Calu3 (cell line): ENCODE measurements around the gene MRPS23. TPM values are rescaled to one million over a fixed set of nuclear protein-coding genes. Genes with fewer than 3 reads are reported as not detected.

Experiments
- BruUV-seq: library from RNA; stranded (reverse); fragments of 400-500 nt; replicated peaks from 2 replicates; lab custom pipeline; 2021; lab: Mats Ljungman, UMichigan
- CTCF ChIA-PET: fragments of 300-600 bp; sonication (Branson Sonifier 250); formaldehyde crosslinking; loops from one replicate; lab custom pipeline; 2022; ENCODE audit warnings: antibody characterized with exemption; lab: Charles Lee
- DNase-seq: peaks from one replicate; pipeline ENCODE4 v3.0.0; 2022
- H3K27ac Mint-ChIP-seq: one replicate; pipeline ENCODE4 v1.8.0; 2022; ENCODE audit warnings: mixed read lengths; ENCODE audit not compliant: unreplicated experiment
- H3K27me3 Mint-ChIP-seq: one replicate; pipeline ENCODE4 v1.8.0; 2022; ENCODE audit warnings: mixed read lengths; ENCODE audit not compliant: unreplicated experiment
- H3K36me3 Mint-ChIP-seq: one replicate; pipeline ENCODE4 v1.8.0; 2022; ENCODE audit warnings: mild to moderate bottlenecking, moderate library complexity, mixed read lengths; ENCODE audit not compliant: insufficient read depth, unreplicated experiment
- H3K4me1 Mint-ChIP-seq: one replicate; pipeline ENCODE4 v1.8.0; 2022; ENCODE audit warnings: mild to moderate bottlenecking, low read depth, mixed read lengths; ENCODE audit not compliant: unreplicated experiment
- H3K4me3 Mint-ChIP-seq: one replicate; pipeline ENCODE4 v1.8.0; 2022; ENCODE audit warnings: mild to moderate bottlenecking, low read depth, moderate library complexity, mixed read lengths; ENCODE audit not compliant: unreplicated experiment
- H3K9me3 Mint-ChIP-seq: one replicate; pipeline ENCODE4 v1.8.0; 2022; ENCODE audit warnings: low read depth, mixed read lengths; ENCODE audit not compliant: unreplicated experiment
- intact Hi-C: fragments of 100-400 bp; cut with micrococcal nuclease; formaldehyde crosslinking; loops from one replicate; pipeline ENCODE4 v1.10.0; 2022; ENCODE audit not compliant: unreplicated experiment
- total RNA-seq: library from RNA; stranded (reverse); gene quantifications from 2 replicates; pipeline ENCODE4 v1.2.3, GENCODE V29; 2022
- TF ChIP-seq, protein P1 (sequence below): fragments of 200-600 bp; IDR thresholded peaks from one replicate; pipeline ENCODE4 v1.8.0; 2022; ENCODE audit warnings: antibody characterized with exemption; ENCODE audit not compliant: unreplicated experiment

Gene MRPS23
- total RNA-seq, 1 experiment from 2014 or later: 38.1 TPM

DNA sequence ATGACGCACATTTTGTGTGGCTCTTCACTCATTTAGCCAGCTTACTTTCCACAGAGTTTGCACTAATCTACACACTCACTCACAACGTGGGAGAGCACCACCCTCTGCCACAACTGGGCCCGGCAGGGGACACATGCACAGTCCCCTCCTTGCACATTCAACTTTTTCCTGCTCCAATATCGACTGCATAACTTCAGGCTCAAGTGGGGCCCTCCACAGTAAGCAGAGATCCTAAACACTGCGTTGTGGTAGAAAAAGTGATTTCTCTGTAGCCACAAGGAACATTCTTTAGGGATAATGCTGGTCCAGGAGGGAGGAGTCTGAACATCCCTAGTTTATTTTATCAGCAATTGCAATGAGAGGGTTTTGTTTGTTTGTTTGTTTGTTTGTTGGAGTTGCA, 40.0 kb downstream of the MRPS23 start:
- H3K27ac Mint-ChIP-seq: no peak overlapping the region
- H3K27me3 Mint-ChIP-seq: peaks cover 72% of the 10 kb centered on the region
- no TSS peak for BruUV-seq
- no peaks in the 10 kb centered on the region for H3K36me3 Mint-ChIP-seq
- H3K9me3 Mint-ChIP-seq: no peaks in the 10 kb centered on the region
- TF ChIP-seq, protein P1, sequence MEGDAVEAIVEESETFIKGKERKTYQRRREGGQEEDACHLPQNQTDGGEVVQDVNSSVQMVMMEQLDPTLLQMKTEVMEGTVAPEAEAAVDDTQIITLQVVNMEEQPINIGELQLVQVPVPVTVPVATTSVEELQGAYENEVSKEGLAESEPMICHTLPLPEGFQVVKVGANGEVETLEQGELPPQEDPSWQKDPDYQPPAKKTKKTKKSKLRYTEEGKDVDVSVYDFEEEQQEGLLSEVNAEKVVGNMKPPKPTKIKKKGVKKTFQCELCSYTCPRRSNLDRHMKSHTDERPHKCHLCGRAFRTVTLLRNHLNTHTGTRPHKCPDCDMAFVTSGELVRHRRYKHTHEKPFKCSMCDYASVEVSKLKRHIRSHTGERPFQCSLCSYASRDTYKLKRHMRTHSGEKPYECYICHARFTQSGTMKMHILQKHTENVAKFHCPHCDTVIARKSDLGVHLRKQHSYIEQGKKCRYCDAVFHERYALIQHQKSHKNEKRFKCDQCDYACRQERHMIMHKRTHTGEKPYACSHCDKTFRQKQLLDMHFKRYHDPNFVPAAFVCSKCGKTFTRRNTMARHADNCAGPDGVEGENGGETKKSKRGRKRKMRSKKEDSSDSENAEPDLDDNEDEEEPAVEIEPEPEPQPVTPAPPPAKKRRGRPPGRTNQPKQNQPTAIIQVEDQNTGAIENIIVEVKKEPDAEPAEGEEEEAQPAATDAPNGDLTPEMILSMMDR: no peak
- H3K4me1 Mint-ChIP-seq: no peaks in the 10 kb centered on the region
- intact Hi-C loops: no loop called here
- H3K4me3 Mint-ChIP-seq: no peak overlapping the region
- CTCF ChIA-PET: no interaction called here
- no peak for DNase-seq

DNA sequence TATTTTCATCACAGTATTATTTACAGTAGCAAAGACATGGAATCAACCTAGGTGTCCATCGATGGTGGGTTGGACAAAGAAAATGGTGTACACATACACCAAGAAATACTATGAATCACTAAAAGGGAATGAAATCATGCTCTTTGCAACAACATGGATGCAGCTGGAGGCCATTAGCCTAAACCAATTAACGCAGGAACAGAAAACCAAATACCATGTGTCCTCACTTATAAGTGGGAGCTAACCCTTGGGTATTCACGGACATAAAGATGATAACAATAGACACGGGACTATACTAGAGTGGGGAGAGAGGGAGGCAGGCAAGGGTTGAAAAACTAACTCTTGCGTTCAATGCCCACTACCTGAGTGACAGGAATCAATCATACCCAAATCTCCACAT, 41.0 kb downstream of the MRPS23 start:
- TF ChIP-seq, protein P1: no peak
- CTCF ChIA-PET: no interaction called here
- intact Hi-C loops: no loop called here

DNA sequence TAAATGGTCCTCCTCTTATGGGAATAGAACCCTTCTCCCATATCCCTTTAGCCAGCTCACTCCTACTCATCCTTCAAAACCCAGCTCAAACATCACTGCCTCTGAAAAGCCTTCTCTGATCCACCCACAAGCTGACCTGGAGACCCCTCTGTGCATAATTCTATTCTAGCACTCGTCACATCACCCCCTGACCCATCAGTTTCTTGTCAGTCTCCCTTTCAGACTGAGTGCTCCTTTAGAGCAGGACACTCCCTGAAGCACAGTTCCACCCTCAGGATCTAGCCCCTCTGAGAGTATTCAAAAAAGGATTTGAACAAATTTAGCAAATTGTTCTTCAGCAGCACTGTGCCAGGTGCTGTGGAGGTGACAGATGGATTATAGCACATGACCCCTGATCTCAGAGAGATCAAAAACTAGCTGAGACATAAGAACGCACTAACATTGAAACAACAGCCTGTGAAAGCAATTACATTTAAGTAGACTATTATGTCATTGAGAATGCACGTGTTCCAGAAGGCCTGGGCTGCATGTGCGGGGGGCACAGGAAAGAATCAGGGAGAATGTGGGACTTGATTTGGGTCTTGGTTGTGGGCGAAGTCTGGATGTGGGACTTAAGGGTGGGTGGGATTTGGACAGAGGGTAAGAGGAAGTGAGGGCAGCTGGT, 43.5 kb downstream of the MRPS23 start:
- Mint-ChIP-seq H3K9me3 (peaks cover 4% of the 10 kb centered on the region), H3K4me1 (no peaks in the 10 kb centered on the region)
- CTCF ChIA-PET: no interaction called here

More for the DNA sequence above, 41.0 kb downstream of the MRPS23 start:
- BruUV-seq: no TSS peak
- no peak overlapping the region for H3K4me3 Mint-ChIP-seq
- H3K9me3 Mint-ChIP-seq: no peaks in the 10 kb centered on the region
- DNase-seq: no peak
- no peaks in the 10 kb centered on the region for H3K36me3 Mint-ChIP-seq
- no peak overlapping the region for H3K27ac Mint-ChIP-seq
- H3K27me3 Mint-ChIP-seq: peaks cover 82% of the 10 kb centered on the region
- no peaks in the 10 kb centered on the region for H3K4me1 Mint-ChIP-seq

DNA sequence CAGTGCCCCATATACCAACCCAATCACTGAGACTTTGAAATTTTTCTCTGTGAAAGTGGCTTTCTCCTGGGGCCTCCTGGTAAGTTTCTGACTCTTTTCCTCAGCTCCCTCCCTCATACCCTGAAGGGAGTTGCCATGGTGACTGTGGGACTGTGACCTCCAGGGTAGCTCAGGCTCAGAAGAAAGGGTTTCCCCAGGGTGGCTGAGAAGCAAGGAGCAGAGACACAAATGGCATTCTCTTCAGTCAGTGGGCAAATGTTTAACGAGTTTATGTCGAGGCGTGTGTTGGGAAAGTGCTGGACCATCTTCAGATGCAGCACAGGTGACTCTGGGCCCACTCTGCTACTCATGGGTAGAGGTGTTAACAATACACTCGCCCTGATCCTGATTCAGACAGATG, 46.8 kb downstream of the MRPS23 start:
- CTCF ChIA-PET: interaction anchor here (0.7 kb wide), 1 partner anchor 517 kb away, joined by 3 read pairs; no protein-coding TSS in a partner anchor
- DNase-seq: no peak
- no peak overlapping the region for H3K27ac Mint-ChIP-seq

More for the DNA sequence above, 43.5 kb downstream of the MRPS23 start:
- intact Hi-C loops: no loop called here
- TF ChIP-seq, protein P1: no peak
- no peak overlapping the region for H3K4me3 Mint-ChIP-seq
- peaks cover 94% of the 10 kb centered on the region for H3K27me3 Mint-ChIP-seq
- no peak for DNase-seq
- H3K27ac Mint-ChIP-seq: no peak overlapping the region
- H3K36me3 Mint-ChIP-seq: no peaks in the 10 kb centered on the region
- no TSS peak for BruUV-seq

More for the DNA sequence above, 46.8 kb downstream of the MRPS23 start:
- intact Hi-C loops: no loop called here
- H3K9me3 Mint-ChIP-seq: peaks cover 4% of the 10 kb centered on the region
- H3K36me3 Mint-ChIP-seq: no peaks in the 10 kb centered on the region
- H3K4me3 Mint-ChIP-seq: no peak overlapping the region
- TF ChIP-seq, protein P1: no peak
- H3K4me1 Mint-ChIP-seq: no peaks in the 10 kb centered on the region
- H3K27me3 Mint-ChIP-seq: peaks cover 75% of the 10 kb centered on the region
- BruUV-seq: no TSS peak
